Measurements from ENCODE around the gene PRSS38.
"Not testable (repeated sequence)": the region's sequence is repeated elsewhere in the genome, so short reads cannot be mapped to it uniquely, and the experiment has no call there.

The PRSS38 gene

GRCh38 chr1:227849251-227849650 lies 33.8 kb downstream of the PRSS38 start:
- H3K9ac ChIP-seq (ENCODE audit: insufficient read length): no peak overlapping the region
- no peak overlapping the region for H3K27ac ChIP-seq
- no peak overlapping the region for H3K4me3 ChIP-seq
- DNase-seq (ENCODE audit: low read depth, low spot score): no peak
- no peaks in the 10 kb centered on the region for H3K36me3 ChIP-seq (ENCODE audit: insufficient read depth, low read length)
- TF ChIP-seq POLR2AphosphoS5 (IDR thresholded peaks at IDR 0.05; ENCODE audit: borderline replicate concordance, low read depth, low read length): no peak
- TF ChIP-seq EZH2 (IDR thresholded peaks at IDR 0.05): no peak
- no peak for TF ChIP-seq FOXP2 (optimal IDR thresholded peaks at IDR 0.05; ENCODE audit: control extremely low read depth, extremely low read length, insufficient read depth)
- H3K9me3 ChIP-seq (ENCODE audit: low read depth, low read length): no peaks in the 10 kb centered on the region

GRCh38 chr1:227854189-227854588 lies 38.7 kb downstream of the PRSS38 start:
- DNase-seq (ENCODE audit: low read depth, low spot score): no peak
- TF ChIP-seq POLR2AphosphoS5 (IDR thresholded peaks at IDR 0.05; ENCODE audit: borderline replicate concordance, low read depth, low read length): no peak
- no peak for TF ChIP-seq EZH2 (IDR thresholded peaks at IDR 0.05)
- no peak for TF ChIP-seq FOXP2 (optimal IDR thresholded peaks at IDR 0.05; ENCODE audit: control extremely low read depth, extremely low read length, insufficient read depth)
- H3K9me3 ChIP-seq (ENCODE audit: low read depth, low read length): no peaks in the 10 kb centered on the region
- no peak overlapping the region for H3K9ac ChIP-seq (ENCODE audit: insufficient read length)
- no peak overlapping the region for H3K4me3 ChIP-seq
- H3K27ac ChIP-seq: no peak overlapping the region
- H3K36me3 ChIP-seq (ENCODE audit: insufficient read depth, low read length): no peaks in the 10 kb centered on the region

GRCh38 chr1:227855687-227856086 lies 40.2 kb downstream of the PRSS38 start:
- no peaks in the 10 kb centered on the region for H3K36me3 ChIP-seq (ENCODE audit: insufficient read depth, low read length)
- H3K27ac ChIP-seq: no peak overlapping the region
- no peak overlapping the region for H3K4me3 ChIP-seq
- H3K9me3 ChIP-seq (ENCODE audit: low read depth, low read length): no peaks in the 10 kb centered on the region
- no peak for DNase-seq (ENCODE audit: low read depth, low spot score)
- TF ChIP-seq FOXP2 (optimal IDR thresholded peaks at IDR 0.05; ENCODE audit: control extremely low read depth, extremely low read length, insufficient read depth) (no peak), POLR2AphosphoS5 (IDR thresholded peaks at IDR 0.05; ENCODE audit: borderline replicate concordance, low read depth, low read length) (no peak), EZH2 (IDR thresholded peaks at IDR 0.05) (no peak)
- H3K9ac ChIP-seq (ENCODE audit: insufficient read length): no peak overlapping the region

GRCh38 chr1:227856147-227856858 lies 40.8 kb downstream of the PRSS38 start:
- Histone ChIP-seq H3K9ac (ENCODE audit: insufficient read length) (no peak overlapping the region), H3K4me3 (no peak overlapping the region), H3K27ac (no peak overlapping the region), H3K9me3 (ENCODE audit: low read depth, low read length) (no peaks in the 10 kb centered on the region), H3K36me3 (ENCODE audit: insufficient read depth, low read length) (no peaks in the 10 kb centered on the region)
- TF ChIP-seq POLR2AphosphoS5 (IDR thresholded peaks at IDR 0.05; ENCODE audit: borderline replicate concordance, low read depth, low read length) (no peak), EZH2 (IDR thresholded peaks at IDR 0.05) (no peak), FOXP2 (optimal IDR thresholded peaks at IDR 0.05; ENCODE audit: control extremely low read depth, extremely low read length, insufficient read depth) (no peak)
- DNase-seq (ENCODE audit: low read depth, low spot score): no peak

GRCh38 chr1:227864882-227865281 lies 49.4 kb downstream of the PRSS38 start:
- DNase-seq (ENCODE audit: low read depth, low spot score): no peak
- H3K9ac ChIP-seq (ENCODE audit: insufficient read length): no peak overlapping the region
- no peak for TF ChIP-seq POLR2AphosphoS5 (IDR thresholded peaks at IDR 0.05; ENCODE audit: borderline replicate concordance, low read depth, low read length)
- no peak for TF ChIP-seq EZH2 (IDR thresholded peaks at IDR 0.05)
- TF ChIP-seq FOXP2 (optimal IDR thresholded peaks at IDR 0.05; ENCODE audit: control extremely low read depth, extremely low read length, insufficient read depth): no peak

GRCh38 chr1:227869279-227869842 lies 53.9 kb downstream of the PRSS38 start:
- no peak for DNase-seq (ENCODE audit: low read depth, low spot score)
- no peak for TF ChIP-seq EZH2 (IDR thresholded peaks at IDR 0.05)
- TF ChIP-seq FOXP2 (optimal IDR thresholded peaks at IDR 0.05; ENCODE audit: control extremely low read depth, extremely low read length, insufficient read depth): no peak
- TF ChIP-seq POLR2AphosphoS5 (IDR thresholded peaks at IDR 0.05; ENCODE audit: borderline replicate concordance, low read depth, low read length): no peak
- Histone ChIP-seq H3K36me3 (ENCODE audit: insufficient read depth, low read length) (no peaks in the 10 kb centered on the region), H3K9ac (ENCODE audit: insufficient read length) (no peak overlapping the region), H3K4me3 (no peak overlapping the region), H3K27ac (no peak overlapping the region), H3K9me3 (ENCODE audit: low read depth, low read length) (no peaks in the 10 kb centered on the region)

More at GRCh38 chr1:227864882-227865281, 49.4 kb downstream of the PRSS38 start:
- Histone ChIP-seq H3K4me3 (no peak overlapping the region), H3K9me3 (ENCODE audit: low read depth, low read length) (no peaks in the 10 kb centered on the region), H3K27ac (no peak overlapping the region), H3K36me3 (ENCODE audit: insufficient read depth, low read length) (no peaks in the 10 kb centered on the region)

- TF ChIP-seq EZH2 (IDR thresholded peaks at IDR 0.05): no peak
- no peak for TF ChIP-seq POLR2AphosphoS5 (IDR thresholded peaks at IDR 0.05; ENCODE audit: borderline replicate concordance, low read depth, low read length)
- no peak for TF ChIP-seq FOXP2 (optimal IDR thresholded peaks at IDR 0.05; ENCODE audit: control extremely low read depth, extremely low read length, insufficient read depth)
- Histone ChIP-seq H3K27ac (no peak overlapping the region), H3K4me3 (no peak overlapping the region), H3K9me3 (ENCODE audit: low read depth, low read length) (no peaks in the 10 kb centered on the region), H3K36me3 (ENCODE audit: insufficient read depth, low read length) (no peaks in the 10 kb centered on the region), H3K9ac (ENCODE audit: insufficient read length) (no peak overlapping the region)
- DNase-seq (ENCODE audit: low read depth, low spot score): no peak
Measured at GRCh38 chr1:227869851-227870305, 54.4 kb downstream of the PRSS38 start.

- Histone ChIP-seq H3K4me3 (no peak overlapping the region), H3K9ac (ENCODE audit: insufficient read length) (no peak overlapping the region), H3K9me3 (ENCODE audit: low read depth, low read length) (no peaks in the 10 kb centered on the region), H3K36me3 (ENCODE audit: insufficient read depth, low read length) (no peaks in the 10 kb centered on the region), H3K27ac (no peak overlapping the region)
- no peak for DNase-seq (ENCODE audit: low read depth, low spot score)
- TF ChIP-seq POLR2AphosphoS5 (IDR thresholded peaks at IDR 0.05; ENCODE audit: borderline replicate concordance, low read depth, low read length) (no peak), EZH2 (IDR thresholded peaks at IDR 0.05) (no peak), FOXP2 (optimal IDR thresholded peaks at IDR 0.05; ENCODE audit: control extremely low read depth, extremely low read length, insufficient read depth) (no peak)
Measured at GRCh38 chr1:227870366-227870765, 54.9 kb downstream of the PRSS38 start.

GRCh38 chr1:227871892-227872291 lies 56.4 kb downstream of the PRSS38 start:
- H3K9me3 ChIP-seq (ENCODE audit: low read depth, low read length); H3K36me3 ChIP-seq (ENCODE audit: insufficient read depth, low read length); H3K9ac ChIP-seq (ENCODE audit: insufficient read length); H3K27ac ChIP-seq; H3K4me3 ChIP-seq; DNase-seq (ENCODE audit: low read depth, low spot score): not testable (repeated sequence)

- not testable (repeated sequence) for H3K9ac ChIP-seq (ENCODE audit: insufficient read length); H3K9me3 ChIP-seq (ENCODE audit: low read depth, low read length); H3K27ac ChIP-seq; H3K4me3 ChIP-seq; DNase-seq (ENCODE audit: low read depth, low spot score); H3K36me3 ChIP-seq (ENCODE audit: insufficient read depth, low read length)
Measured at GRCh38 chr1:227877810-227878209, 62.3 kb downstream of the PRSS38 start.
